GM18526 (cell line): ENCODE measurements around the gene DDC.

Source experiments
- POLR2A ChIP-seq: IDR thresholded peaks from 3 replicates; pipeline ENCODE4 v1.6.1; 2011; ENCODE audit not compliant: insufficient read length; ENCODE audit errors: extremely low read depth

Gene DDC

GRCh38 chr7:50504646-50505546 is 60.3 kb downstream of the DDC start:
- TF ChIP-seq POLR2A = no peak

GRCh38 chr7:50502947-50503346 is 62.3 kb downstream of the DDC start:
- no peak for TF ChIP-seq POLR2A

GRCh38 chr7:50502001-50502684 is 63.1 kb downstream of the DDC start:
- no peak for TF ChIP-seq POLR2A

GRCh38 chr7:50499092-50499491 is 66.1 kb downstream of the DDC start:
- no peak for TF ChIP-seq POLR2A

- TF ChIP-seq POLR2A = no peak
Measured at GRCh38 chr7:50497968-50498367, 67.2 kb downstream of the DDC start.

GRCh38 chr7:50497068-50497642 is 68.0 kb downstream of the DDC start:
- TF ChIP-seq POLR2A = no peak

GRCh38 chr7:50496569-50496968 is 68.6 kb downstream of the DDC start:
- no peak for TF ChIP-seq POLR2A

- no peak for TF ChIP-seq POLR2A
Measured at GRCh38 chr7:50495746-50496145, 69.5 kb downstream of the DDC start.

- TF ChIP-seq POLR2A = no peak
Measured at GRCh38 chr7:50492770-50493519, 72.3 kb downstream of the DDC start.

- no peak for TF ChIP-seq POLR2A
Measured at GRCh38 chr7:50491943-50492342, 73.3 kb downstream of the DDC start.

- TF ChIP-seq POLR2A = no peak
Measured at GRCh38 chr7:50491209-50491608, 74.0 kb downstream of the DDC start.

- TF ChIP-seq POLR2A = no peak
Measured at GRCh38 chr7:50488379-50488778, 76.8 kb downstream of the DDC start.

GRCh38 chr7:50486512-50486911 is 78.7 kb downstream of the DDC start:
- TF ChIP-seq POLR2A = no peak

GRCh38 chr7:50481867-50482266 is 83.3 kb downstream of the DDC start:
- TF ChIP-seq POLR2A = no peak

GRCh38 chr7:50480797-50481196 is 84.4 kb downstream of the DDC start:
- TF ChIP-seq POLR2A = no peak
